ENCODE measurements around the gene RALGAPA1.

- TF ChIP-seq CTCF (IDR thresholded peaks at IDR 0.05; ENCODE audit: poor library complexity) (no peak), EZH2 (IDR thresholded peaks at IDR 0.05; ENCODE audit: borderline replicate concordance) (no peak)
Measured at GRCh38 chr14:35849122-35849521, 40.0 kb upstream of the RALGAPA1 start.

Data from hepatocyte (in vitro differentiated cells).